Stimulated activated CD8-positive, alpha-beta memory T cell treated with anti-CD3 and anti-CD28 coated beads, Interleukin-12 subunit alpha, Interleukin-12 subunit beta, amount 100 ng/mL, for 24 hours (primary cell): ENCODE results near the gene P2RY6.
"Not testable (repeated sequence)": the region's sequence is repeated elsewhere in the genome, so short reads cannot be mapped to it uniquely, and the experiment has no call there.

Experiments used
- DNase-seq: peaks from one replicate; pipeline ENCODE4 v3.0.0-alpha.2; 2020; ENCODE audit errors: extremely low read depth

P2RY6 gene

GRCh38 chr11:73271936-73272679 lies at the start of gene P2RY6:
TSS of gene P2RY6 (plus strand) at chr11:73272338. CDS start at chr11:73296519, 24,181 bp downstream.
- no peak for DNase-seq

GRCh38 chr11:73223998-73224730 lies 48.0 kb upstream of the P2RY6 start:
- DNase-seq: no peak

GRCh38 chr11:73225001-73225686 lies 47.0 kb upstream of the P2RY6 start:
- DNase-seq: no peak

- DNase-seq: no peak
Measured at GRCh38 chr11:73225851-73226250, 46.3 kb upstream of the P2RY6 start.

GRCh38 chr11:73226297-73227006 lies 45.7 kb upstream of the P2RY6 start:
- DNase-seq: no peak

- no peak for DNase-seq
Measured at GRCh38 chr11:73227571-73228211, 44.4 kb upstream of the P2RY6 start.

- no peak for DNase-seq
Measured at GRCh38 chr11:73228268-73229134, 43.6 kb upstream of the P2RY6 start.

- DNase-seq: no peak
Measured at GRCh38 chr11:73229321-73229895, 42.7 kb upstream of the P2RY6 start.

- DNase-seq: no peak
Measured at GRCh38 chr11:73229896-73230875, 42.0 kb upstream of the P2RY6 start.

- DNase-seq: no peak
Measured at GRCh38 chr11:73230931-73231330, 41.2 kb upstream of the P2RY6 start.

- not testable (repeated sequence) for DNase-seq
Measured at GRCh38 chr11:73232487-73232886, 39.7 kb upstream of the P2RY6 start.

GRCh38 chr11:73233211-73233610 lies 38.9 kb upstream of the P2RY6 start:
- DNase-seq: no peak

GRCh38 chr11:73233692-73234470 lies 38.3 kb upstream of the P2RY6 start:
- DNase-seq: no peak

GRCh38 chr11:73234471-73235181 lies 37.5 kb upstream of the P2RY6 start:
- no peak for DNase-seq

GRCh38 chr11:73235236-73235786 lies 36.8 kb upstream of the P2RY6 start:
- no peak for DNase-seq

- DNase-seq: no peak
Measured at GRCh38 chr11:73236205-73236765, 35.9 kb upstream of the P2RY6 start.

- DNase-seq: no peak
Measured at GRCh38 chr11:73236854-73237253, 35.3 kb upstream of the P2RY6 start.
